HepG2 (cell line): ENCODE data around the gene CRADD. TPM values are rescaled to one million over a fixed set of nuclear protein-coding genes. Genes with fewer than 3 reads are reported as not detected.

Source experiments
- ATAC-seq: fragments of 200-7000 bp; cut with Tn5 transposase; 3 replicates; pipeline ENCODE4 v1.9.1; 2020; ENCODE audit warnings: mild to moderate bottlenecking, moderate library complexity
- BruUV-seq: library from RNA; stranded (reverse); fragments of 400-500 nt; replicated peaks from 2 replicates; lab custom pipeline; 2021; lab: Mats Ljungman, UMichigan
- CTCF ChIA-PET: fragments of 300-600 bp; formaldehyde crosslinking; extraction: SDS; loops from one replicate; lab custom pipeline; 2021; ENCODE audit warnings: low total read pairs, inconsistent platforms, low intra/inter-chr PET ratio; lab: Yijun Ruan, JAX
- POLR2A ChIA-PET: fragments of 350-600 bp; sonication (Branson Sonifier 250); formaldehyde crosslinking; loops from one replicate; lab custom pipeline; 2020; ENCODE audit warnings: antibody characterized with exemption, inconsistent platforms; lab: Yijun Ruan, JAX
- DNase-seq: peaks from one replicate; pipeline ENCODE4 v3.0.0-alpha.2; 2015; ENCODE audit warnings: low spot score
- FAIRE-seq: peaks from 3 replicates; lab custom pipeline; 2011; peaks lifted over from hg19 to GRCh38; lab: Jason Lieb, UNC
- H2AFZ ChIP-seq: one replicate; pipeline ENCODE4 v1.6.1; 2011; ENCODE audit warnings: low read length, inconsistent platforms
- H3K27ac ChIP-seq: fragments of 300-600 bp; 3 replicates; pipeline ENCODE4 v1.8.0; 2011; ENCODE audit warnings: mixed run types, mild to moderate bottlenecking, mixed read lengths, low read length, inconsistent platforms; ENCODE audit not compliant: insufficient read depth; ENCODE audit errors: extremely low read length
- H3K27me3 ChIP-seq, 2 experiments: fragments of 200-600 bp in 1 of 2; 2 replicates in 1 of 2; 3 replicates in 1 of 2; pipeline versions ENCODE4 v1.6.0 to v1.8.0; 2011; ENCODE audit warnings: low read length in 2 of 2, mild to moderate bottlenecking in 2 of 2, moderate library complexity in 2 of 2, inconsistent platforms in 1 of 2; ENCODE audit not compliant: insufficient read depth in 2 of 2, control insufficient read depth in 1 of 2
- H3K36me3 ChIP-seq, 2 experiments: fragments of 200-600 bp in 1 of 2; replicated peaks in 1 of 2; 2 replicates in 1 of 2; 3 replicates in 1 of 2; pipeline versions ENCODE4 v1.5.1 to v1.8.0; 2011; ENCODE audit warnings: low read length in 2 of 2, inconsistent platforms in 1 of 2; ENCODE audit not compliant: insufficient read depth in 2 of 2, control insufficient read depth in 1 of 2
- H3K4me1 ChIP-seq: 2 replicates; pipeline ENCODE4 v1.5.1; 2012; ENCODE audit warnings: low read length, inconsistent platforms; ENCODE audit not compliant: insufficient read depth
- H3K4me2 ChIP-seq: 2 replicates; pipeline ENCODE4 v1.6.0; 2011; ENCODE audit warnings: low read depth, low read length, inconsistent platforms
- H3K4me3 ChIP-seq, 3 experiments: fragments of 200-600 bp in 1 of 3; sonication (generic), shearing (Covaris generic) in 1 of 3; replicated peaks in 1 of 3; 2 replicates each; pipeline ENCODE4 v1.5.1; 2011 to 2016; ENCODE audit warnings: low read length in 3 of 3, inconsistent platforms in 2 of 3, low read depth in 2 of 3, mild to moderate bottlenecking in 2 of 3, control low read depth in 1 of 3, mixed read lengths in 1 of 3; ENCODE audit not compliant: insufficient read depth in 1 of 3
- H3K79me2 ChIP-seq: one replicate; pipeline ENCODE4 v1.6.1; 2011; ENCODE audit warnings: low read length, inconsistent platforms; ENCODE audit not compliant: insufficient read depth
- H3K9ac ChIP-seq: 2 replicates; pipeline ENCODE4 v1.6.0; 2011; ENCODE audit warnings: mild to moderate bottlenecking, low read depth, low read length, inconsistent platforms; ENCODE audit not compliant: insufficient read depth
- H3K9me3 ChIP-seq: 2 replicates; pipeline ENCODE4 v1.5.1; 2012; ENCODE audit warnings: mild to moderate bottlenecking, low read length
- H4K20me1 ChIP-seq: 2 replicates; pipeline ENCODE4 v1.6.0; 2011; ENCODE audit warnings: inconsistent platforms, mild to moderate bottlenecking, low read length, moderate library complexity; ENCODE audit not compliant: insufficient read depth
- CCAR2 ChIP-seq: fragments of 200-400 bp; formaldehyde crosslinking; optimal IDR thresholded peaks from 2 replicates; pipeline ENCODE3; 2018; ENCODE audit warnings: low read depth, mild to moderate bottlenecking, low read length, moderate library complexity
- ELF4 ChIP-seq: sonication (generic); formaldehyde crosslinking; IDR thresholded peaks from 2 replicates; pipeline ENCODE4 v1.5.0; 2020; ENCODE audit warnings: missing genetic modification reagents, mild to moderate bottlenecking, moderate library complexity, borderline replicate concordance
- ETV6 ChIP-seq: sonication (generic); formaldehyde crosslinking; conservative IDR thresholded peaks from 2 replicates; pipeline ENCODE4 v1.4.0; 2020; ENCODE audit warnings: missing genetic modification reagents
- KAT2B ChIP-seq: fragments of 150-350 bp; IDR thresholded peaks from 2 replicates; pipeline ENCODE4 v1.6.1; 2014; ENCODE audit warnings: low read depth, low read length, borderline replicate concordance
- KAT7 ChIP-seq: IDR thresholded peaks from 2 replicates; pipeline ENCODE4 v1.6.1; 2018; ENCODE audit warnings: borderline replicate concordance, missing compliant biosample characterization
- KDM3A ChIP-seq: IDR thresholded peaks from 2 replicates; pipeline ENCODE4 v1.6.1; 2018; ENCODE audit warnings: low read depth, missing compliant biosample characterization
- MTA3 ChIP-seq: sonication (generic); formaldehyde crosslinking; IDR thresholded peaks from 2 replicates; pipeline ENCODE4 v1.4.0; 2020; ENCODE audit warnings: missing genetic modification reagents
- PHF5A ChIP-seq: IDR thresholded peaks from one replicate; pipeline ENCODE4 v1.6.1; 2018; ENCODE audit warnings: low read depth, missing genetic modification reagents; ENCODE audit not compliant: unreplicated experiment
- RCOR2 ChIP-seq: IDR thresholded peaks from 2 replicates; pipeline ENCODE4 v1.6.1; 2016; ENCODE audit warnings: missing biosample characterization, missing genetic modification reagents
- SRF ChIP-seq: IDR thresholded peaks from 2 replicates; pipeline ENCODE4 v1.6.1; 2011; ENCODE audit warnings: mild to moderate bottlenecking, low read depth, low read length, moderate library complexity
- TGIF2 ChIP-seq: IDR thresholded peaks from 2 replicates; pipeline ENCODE4 v1.6.1; 2016; ENCODE audit warnings: control low read depth, missing compliant biosample characterization
- WIZ ChIP-seq: sonication (generic); formaldehyde crosslinking; IDR thresholded peaks from 2 replicates; pipeline ENCODE4 v1.5.1; 2020; ENCODE audit warnings: mild to moderate bottlenecking, missing genetic modification reagents
- ZFAT ChIP-seq: sonication (generic); formaldehyde crosslinking; conservative IDR thresholded peaks from 2 replicates; pipeline ENCODE4 v1.8.1; 2023; ENCODE audit warnings: missing genetic modification reagents, inconsistent platforms
- ZIK1 ChIP-seq: sonication (generic); formaldehyde crosslinking; IDR thresholded peaks from 2 replicates; pipeline ENCODE4 v1.5.0; 2020; ENCODE audit warnings: mild to moderate bottlenecking, low read depth, missing genetic modification reagents, borderline replicate concordance
- ZNF558 ChIP-seq: sonication (generic); formaldehyde crosslinking; IDR thresholded peaks from 2 replicates; pipeline ENCODE4 v1.9.0; 2022; ENCODE audit warnings: mild to moderate bottlenecking, missing genetic modification reagents, borderline replicate concordance
- WGBS: methylation state at CpG from one replicate; pipeline ENCODE4 v1.1.6; 2017; ENCODE audit warnings: low lambda C conversion rate; 5-methylcytosine and 5-hydroxymethylcytosine counted together
- in situ Hi-C: cut with HindIII; loops from 2 replicates; pipeline ENCODE4 v1.10.0; 2017; ENCODE audit warnings: low pct_unique_long_range_greater_than_20kb; ENCODE audit not compliant: extremely low pct_ligation_motif_present
- intact Hi-C: fragments of 100-400 bp; cut with micrococcal nuclease; formaldehyde crosslinking; loops from one replicate; pipeline ENCODE4 v1.10.0; 2022; ENCODE audit not compliant: unreplicated experiment
- polyA plus RNA-seq, 8 experiments: library from polyadenylated mRNA; depleted of rRNA in 3 of 8; stranded (reverse) in 7 of 8; unstranded in 1 of 8; fragments of >200 nt; fragmentation: Illumina TruSeq in 4 of 8; extraction: Trizol in 4 of 8; gene quantifications; 2 replicates each; pipeline versions ENCODE4 v1.2.1 to v1.2.3, GENCODE V29; 2011 to 2016; ENCODE audit warnings: low read depth in 4 of 8, missing spikeins in 1 of 8, mixed read lengths in 1 of 8; ENCODE audit not compliant: insufficient read depth in 1 of 8
- total RNA-seq, 5 experiments: library from RNA; depleted of rRNA; stranded (reverse); fragments of >200 nt; fragmentation: Illumina TruSeq; extraction: Trizol; gene quantifications; 2 replicates each; pipeline ENCODE4 v1.2.3, GENCODE V29; 2016; ENCODE audit warnings: low read depth in 1 of 5
- TF ChIP-seq, protein P1 (sequence below): fragments of 450-650 bp; IDR thresholded peaks from 2 replicates; pipeline ENCODE4 v1.6.1; 2016

The CRADD gene
- total and polyA plus RNA-seq, 2 of the 13 experiments (the other 11 are each of a cell fraction or from before 2014, with no cell fraction given): 12.4 to 18.8 TPM

DNA sequence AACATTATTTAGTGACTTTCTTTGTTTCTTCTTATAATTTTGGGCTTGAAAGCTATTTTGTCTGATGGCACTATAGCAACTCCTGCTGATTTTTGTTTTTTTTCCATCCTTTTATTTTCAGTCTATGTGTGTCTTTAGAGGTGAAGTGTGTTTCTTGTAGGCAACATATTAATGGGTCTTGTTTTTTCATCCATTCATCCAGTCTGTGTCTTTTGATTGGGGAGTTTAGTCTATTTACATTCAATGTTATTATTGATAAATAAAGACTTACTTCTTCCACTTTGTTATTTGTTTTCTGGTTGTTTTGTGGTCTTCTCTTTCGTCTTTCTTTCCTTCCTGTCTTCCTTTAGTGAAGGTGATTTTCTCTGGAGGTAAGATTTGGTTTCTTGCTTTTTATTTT lies 198.0 kb downstream of the CRADD start:
- FAIRE-seq: peak; percentile 23
- intact Hi-C loops (no loop called here), in situ Hi-C loops (no loop called here)
- Histone ChIP-seq H3K9me3 (peaks cover 14% of the 10 kb centered on the region; the same call in 1 of the 2 replicates), H3K79me2 (no peaks in the 10 kb centered on the region), H3K4me1 (no peaks in the 10 kb centered on the region), H3K9ac (no peak overlapping the region), H3K36me3 (no peaks in the 10 kb centered on the region), H3K4me3 (no peak overlapping the region), H2AFZ (no peak overlapping the region), H4K20me1 (no peaks in the 10 kb centered on the region), H3K4me2 (no peak overlapping the region), H3K27ac (no peak overlapping the region), H3K27me3 (no peaks in the 10 kb centered on the region)
- 0% methylated on average over 1 of the region's 1 CpG for WGBS
- no peak for ATAC-seq
- ChIA-PET POLR2A (no interaction called here), CTCF (no interaction called here)
- BruUV-seq: no TSS peak
- TF ChIP-seq MTA3 (CRISPR knock-in tag): no peak
- no peak for TF ChIP-seq KAT7 (CRISPR knock-in tag)
- TF ChIP-seq SRF: no peak
- no peak for TF ChIP-seq ZIK1
- TF ChIP-seq ZFAT (CRISPR knock-in tag): no peak
- TF ChIP-seq ELF4 (CRISPR knock-in tag): no peak
- no peak for TF ChIP-seq RCOR2
- TF ChIP-seq, protein P1, sequence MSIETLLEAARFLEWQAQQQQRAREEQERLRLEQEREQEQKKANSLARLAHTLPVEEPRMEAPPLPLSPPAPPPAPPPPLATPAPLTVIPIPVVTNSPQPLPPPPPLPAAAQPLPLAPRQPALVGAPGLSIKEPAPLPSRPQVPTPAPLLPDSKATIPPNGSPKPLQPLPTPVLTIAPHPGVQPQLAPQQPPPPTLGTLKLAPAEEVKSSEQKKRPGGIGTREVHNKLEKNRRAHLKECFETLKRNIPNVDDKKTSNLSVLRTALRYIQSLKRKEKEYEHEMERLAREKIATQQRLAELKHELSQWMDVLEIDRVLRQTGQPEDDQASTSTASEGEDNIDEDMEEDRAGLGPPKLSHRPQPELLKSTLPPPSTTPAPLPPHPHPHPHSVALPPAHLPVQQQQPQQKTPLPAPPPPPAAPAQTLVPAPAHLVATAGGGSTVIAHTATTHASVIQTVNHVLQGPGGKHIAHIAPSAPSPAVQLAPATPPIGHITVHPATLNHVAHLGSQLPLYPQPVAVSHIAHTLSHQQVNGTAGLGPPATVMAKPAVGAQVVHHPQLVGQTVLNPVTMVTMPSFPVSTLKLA: no peak
- TF ChIP-seq KDM3A (CRISPR knock-in tag): no peak
- no peak for TF ChIP-seq WIZ (CRISPR knock-in tag)
- no peak for TF ChIP-seq KAT2B
- TF ChIP-seq ZNF558 (CRISPR knock-in tag): no peak
- no peak for TF ChIP-seq CCAR2
- no peak for TF ChIP-seq TGIF2 (CRISPR knock-in tag)
- TF ChIP-seq ETV6 (CRISPR knock-in tag): no peak
- TF ChIP-seq PHF5A: no peak
- DNase-seq: no peak
